LHCN-M2 (cell line): ENCODE results near the gene UBE2O. TPM values are rescaled to one million over a fixed set of nuclear protein-coding genes. Genes with fewer than 3 reads are reported as not detected.
A peak's percentile ranks its signal among the peaks of the same experiment; 100 is the strongest.

Source experiments
- DNase-seq: peaks from one replicate; pipeline ENCODE4 v3.0.0-alpha.2; 2012; ENCODE audit warnings: low read depth
- total RNA-seq: library from RNA; depleted of rRNA; stranded (reverse); fragments of >200 nt; gene quantifications from 2 replicates; pipeline ENCODE4 v1.2.3, GENCODE V29; 2014

UBE2O gene
- total RNA-seq, 1 experiment from 2014 or later, result 15.7 TPM

GRCh38 chr17:76417499-76418143 lies 35.3 kb downstream of the UBE2O start:
- no peak for DNase-seq

- DNase-seq, result no peak
Observed at GRCh38 chr17:76416899-76417298, 36.1 kb downstream of the UBE2O start.

GRCh38 chr17:76416457-76416856 lies 36.5 kb downstream of the UBE2O start:
- DNase-seq, result no peak

GRCh38 chr17:76415786-76416185 lies 37.2 kb downstream of the UBE2O start:
- DNase-seq, result no peak

- DNase-seq, result no peak
Observed at GRCh38 chr17:76414334-76415295, 38.3 kb downstream of the UBE2O start.

GRCh38 chr17:76411247-76411646 lies 41.7 kb downstream of the UBE2O start:
- no peak for DNase-seq

GRCh38 chr17:76410328-76410965 lies 42.5 kb downstream of the UBE2O start:
- DNase-seq, result no peak

- peak; percentile 45 for DNase-seq
Observed at GRCh38 chr17:76408037-76408849, 44.7 kb downstream of the UBE2O start.

- DNase-seq, result no peak
Observed at GRCh38 chr17:76407509-76407908, 45.4 kb downstream of the UBE2O start.

- peak; percentile 41 for DNase-seq
Observed at GRCh38 chr17:76405967-76406647, 46.8 kb downstream of the UBE2O start.

- no peak for DNase-seq
Observed at GRCh38 chr17:76405607-76405966, 47.4 kb downstream of the UBE2O start.

- DNase-seq, result no peak
Observed at GRCh38 chr17:76404976-76405563, 47.9 kb downstream of the UBE2O start.

- DNase-seq, result no peak
Observed at GRCh38 chr17:76404256-76404655, 48.7 kb downstream of the UBE2O start.

- peak; percentile 41 for DNase-seq
Observed at GRCh38 chr17:76402711-76403110, 50.2 kb downstream of the UBE2O start.

- DNase-seq, result no peak
Observed at GRCh38 chr17:76399175-76400172, 53.5 kb downstream of the UBE2O start.

- no peak for DNase-seq
Observed at GRCh38 chr17:76398523-76399174, 54.3 kb downstream of the UBE2O start.

- peak; percentile 93 for DNase-seq
Observed at GRCh38 chr17:76397687-76398522, 55.0 kb downstream of the UBE2O start.

GRCh38 chr17:76397184-76397583 lies 55.8 kb downstream of the UBE2O start:
- DNase-seq, result no peak
